SK-N-SH (cell line): ENCODE measurements around the gene HOXC11.

Experiments
- EP300 ChIP-seq, 2 experiments: IDR thresholded peaks; 2 replicates each; pipeline versions ENCODE4 v1.4.0 to v1.6.1; 2012; ENCODE audit warnings: borderline replicate concordance in 1 of 2, low read depth in 1 of 2, low read length in 1 of 2
- GABPA ChIP-seq: IDR thresholded peaks from 2 replicates; pipeline ENCODE4 v1.4.0; 2012; ENCODE audit warnings: low read depth, mild to moderate bottlenecking
- JUND ChIP-seq: IDR thresholded peaks from 2 replicates; pipeline ENCODE4 v1.4.0; 2012
- MEF2A ChIP-seq: IDR thresholded peaks from 2 replicates; pipeline ENCODE4 v1.4.0; 2012; ENCODE audit warnings: low read depth, borderline replicate concordance
- NFIC ChIP-seq: IDR thresholded peaks from 2 replicates; pipeline ENCODE4 v1.4.0; 2012; ENCODE audit warnings: borderline replicate concordance
- POLR2AphosphoS5 ChIP-seq: IDR thresholded peaks from 2 replicates; pipeline ENCODE4 v1.6.1; 2012; ENCODE audit warnings: low read depth, low read length
- RXRA ChIP-seq: IDR thresholded peaks from 2 replicates; pipeline ENCODE4 v1.4.0; 2012; ENCODE audit warnings: low read depth, mild to moderate bottlenecking, borderline replicate concordance
- TF ChIP-seq, protein P1 (sequence below): fragments of 200-600 bp; sonication (generic); IDR thresholded peaks from 2 replicates; pipeline ENCODE4 v1.6.1; 2017; ENCODE audit warnings: antibody characterized with exemption, mild to moderate bottlenecking, moderate library complexity
- TF ChIP-seq, protein P2 (sequence below): IDR thresholded peaks from 2 replicates; pipeline ENCODE4; 2012
- TF ChIP-seq, protein P3 (sequence below): IDR thresholded peaks from 2 replicates; pipeline ENCODE4 v1.6.1; 2012; ENCODE audit warnings: mild to moderate bottlenecking, low read depth, low read length, moderate library complexity

DNA sequence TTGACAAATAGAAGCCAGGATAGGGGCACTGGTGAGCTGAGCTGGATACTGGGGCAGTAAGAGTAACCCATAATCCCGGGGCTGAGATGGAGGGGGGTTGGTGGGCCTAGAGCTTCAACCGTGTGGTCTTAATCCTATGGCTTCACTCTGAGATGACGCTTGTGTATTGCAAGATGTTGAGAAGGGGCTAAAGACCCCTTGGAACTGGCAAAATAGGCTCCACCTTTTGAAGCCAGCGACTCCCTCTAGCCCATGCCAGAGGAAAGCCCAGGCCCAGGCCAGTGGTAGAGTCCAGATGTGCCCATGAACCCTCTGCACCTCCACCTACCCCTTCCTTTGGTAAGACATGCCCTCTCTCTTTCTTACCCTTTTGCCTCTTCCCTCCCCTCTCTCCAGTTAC is 13.6 kb upstream of the HOXC11 start:
- TF ChIP-seq, protein P1, sequence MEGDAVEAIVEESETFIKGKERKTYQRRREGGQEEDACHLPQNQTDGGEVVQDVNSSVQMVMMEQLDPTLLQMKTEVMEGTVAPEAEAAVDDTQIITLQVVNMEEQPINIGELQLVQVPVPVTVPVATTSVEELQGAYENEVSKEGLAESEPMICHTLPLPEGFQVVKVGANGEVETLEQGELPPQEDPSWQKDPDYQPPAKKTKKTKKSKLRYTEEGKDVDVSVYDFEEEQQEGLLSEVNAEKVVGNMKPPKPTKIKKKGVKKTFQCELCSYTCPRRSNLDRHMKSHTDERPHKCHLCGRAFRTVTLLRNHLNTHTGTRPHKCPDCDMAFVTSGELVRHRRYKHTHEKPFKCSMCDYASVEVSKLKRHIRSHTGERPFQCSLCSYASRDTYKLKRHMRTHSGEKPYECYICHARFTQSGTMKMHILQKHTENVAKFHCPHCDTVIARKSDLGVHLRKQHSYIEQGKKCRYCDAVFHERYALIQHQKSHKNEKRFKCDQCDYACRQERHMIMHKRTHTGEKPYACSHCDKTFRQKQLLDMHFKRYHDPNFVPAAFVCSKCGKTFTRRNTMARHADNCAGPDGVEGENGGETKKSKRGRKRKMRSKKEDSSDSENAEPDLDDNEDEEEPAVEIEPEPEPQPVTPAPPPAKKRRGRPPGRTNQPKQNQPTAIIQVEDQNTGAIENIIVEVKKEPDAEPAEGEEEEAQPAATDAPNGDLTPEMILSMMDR = no peak
- no peak for TF ChIP-seq GABPA
- no peak for TF ChIP-seq EP300 (IDR thresholded peaks at IDR 0.05; ENCODE audit: borderline replicate concordance in 1 of 2, low read depth in 1 of 2, low read length in 1 of 2)
- no peak for TF ChIP-seq POLR2AphosphoS5
- TF ChIP-seq, protein P2, sequence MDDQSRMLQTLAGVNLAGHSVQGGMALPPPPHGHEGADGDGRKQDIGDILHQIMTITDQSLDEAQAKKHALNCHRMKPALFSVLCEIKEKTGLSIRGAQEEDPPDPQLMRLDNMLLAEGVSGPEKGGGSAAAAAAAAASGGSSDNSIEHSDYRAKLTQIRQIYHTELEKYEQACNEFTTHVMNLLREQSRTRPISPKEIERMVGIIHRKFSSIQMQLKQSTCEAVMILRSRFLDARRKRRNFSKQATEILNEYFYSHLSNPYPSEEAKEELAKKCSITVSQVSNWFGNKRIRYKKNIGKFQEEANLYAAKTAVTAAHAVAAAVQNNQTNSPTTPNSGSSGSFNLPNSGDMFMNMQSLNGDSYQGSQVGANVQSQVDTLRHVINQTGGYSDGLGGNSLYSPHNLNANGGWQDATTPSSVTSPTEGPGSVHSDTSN = no peak
- no peak for TF ChIP-seq MEF2A
- TF ChIP-seq RXRA = no peak
- TF ChIP-seq NFIC = no peak
- TF ChIP-seq JUND = no peak
- TF ChIP-seq, protein P3, sequence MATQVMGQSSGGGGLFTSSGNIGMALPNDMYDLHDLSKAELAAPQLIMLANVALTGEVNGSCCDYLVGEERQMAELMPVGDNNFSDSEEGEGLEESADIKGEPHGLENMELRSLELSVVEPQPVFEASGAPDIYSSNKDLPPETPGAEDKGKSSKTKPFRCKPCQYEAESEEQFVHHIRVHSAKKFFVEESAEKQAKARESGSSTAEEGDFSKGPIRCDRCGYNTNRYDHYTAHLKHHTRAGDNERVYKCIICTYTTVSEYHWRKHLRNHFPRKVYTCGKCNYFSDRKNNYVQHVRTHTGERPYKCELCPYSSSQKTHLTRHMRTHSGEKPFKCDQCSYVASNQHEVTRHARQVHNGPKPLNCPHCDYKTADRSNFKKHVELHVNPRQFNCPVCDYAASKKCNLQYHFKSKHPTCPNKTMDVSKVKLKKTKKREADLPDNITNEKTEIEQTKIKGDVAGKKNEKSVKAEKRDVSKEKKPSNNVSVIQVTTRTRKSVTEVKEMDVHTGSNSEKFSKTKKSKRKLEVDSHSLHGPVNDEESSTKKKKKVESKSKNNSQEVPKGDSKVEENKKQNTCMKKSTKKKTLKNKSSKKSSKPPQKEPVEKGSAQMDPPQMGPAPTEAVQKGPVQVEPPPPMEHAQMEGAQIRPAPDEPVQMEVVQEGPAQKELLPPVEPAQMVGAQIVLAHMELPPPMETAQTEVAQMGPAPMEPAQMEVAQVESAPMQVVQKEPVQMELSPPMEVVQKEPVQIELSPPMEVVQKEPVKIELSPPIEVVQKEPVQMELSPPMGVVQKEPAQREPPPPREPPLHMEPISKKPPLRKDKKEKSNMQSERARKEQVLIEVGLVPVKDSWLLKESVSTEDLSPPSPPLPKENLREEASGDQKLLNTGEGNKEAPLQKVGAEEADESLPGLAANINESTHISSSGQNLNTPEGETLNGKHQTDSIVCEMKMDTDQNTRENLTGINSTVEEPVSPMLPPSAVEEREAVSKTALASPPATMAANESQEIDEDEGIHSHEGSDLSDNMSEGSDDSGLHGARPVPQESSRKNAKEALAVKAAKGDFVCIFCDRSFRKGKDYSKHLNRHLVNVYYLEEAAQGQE = no peak
